Stimulated activated CD4-positive, alpha-beta T cell treated with anti-CD3 and anti-CD28 coated beads, Interleukin-15, amount 100 ng/mL, for 24 hours (primary cell): ENCODE results near the gene NPY4R2.
"Not testable (repeated sequence)": the region's sequence is repeated elsewhere in the genome, so short reads cannot be mapped to it uniquely, and the experiment has no call there.

Experiments
- DNase-seq: peaks from one replicate; pipeline ENCODE4 v3.0.0-alpha.2; 2020

The NPY4R2 gene

GRCh38 chr10:47918475-47918874 is at the start of gene NPY4R2:
TSS of gene NPY4R2 (plus strand) at chr10:47918662. CDS start at chr10:47921988, 3,326 bp downstream.
- DNase-seq = not testable (repeated sequence)

GRCh38 chr10:47870887-47871286 is 47.6 kb upstream of the NPY4R2 start:
- DNase-seq = not testable (repeated sequence)

GRCh38 chr10:47871485-47872180 is 46.8 kb upstream of the NPY4R2 start:
- DNase-seq = not testable (repeated sequence)

- DNase-seq = not testable (repeated sequence)
These were observed 46.2 kb upstream of the NPY4R2 start for GRCh38 chr10:47872236-47872635.

GRCh38 chr10:47884239-47884638 is 34.2 kb upstream of the NPY4R2 start:
- DNase-seq = not testable (repeated sequence)

GRCh38 chr10:47884934-47885333 is 33.5 kb upstream of the NPY4R2 start:
- not testable (repeated sequence) for DNase-seq

GRCh38 chr10:47886356-47886755 is 32.1 kb upstream of the NPY4R2 start:
- not testable (repeated sequence) for DNase-seq

GRCh38 chr10:47886827-47887226 is 31.6 kb upstream of the NPY4R2 start:
- DNase-seq = not testable (repeated sequence)

GRCh38 chr10:47890737-47891136 is 27.7 kb upstream of the NPY4R2 start:
- DNase-seq = not testable (repeated sequence)

- DNase-seq = not testable (repeated sequence)
These were observed 25.8 kb upstream of the NPY4R2 start for GRCh38 chr10:47892494-47893261.

- DNase-seq = not testable (repeated sequence)
These were observed 23.9 kb upstream of the NPY4R2 start for GRCh38 chr10:47894571-47894970.

- DNase-seq = not testable (repeated sequence)
These were observed 20.6 kb upstream of the NPY4R2 start for GRCh38 chr10:47897813-47898212.

GRCh38 chr10:47909333-47909732 is 9.1 kb upstream of the NPY4R2 start:
- not testable (repeated sequence) for DNase-seq

GRCh38 chr10:47910486-47910885 is 8.0 kb upstream of the NPY4R2 start:
- DNase-seq = not testable (repeated sequence)

GRCh38 chr10:47914052-47914451 is 4.4 kb upstream of the NPY4R2 start:
- DNase-seq = not testable (repeated sequence)

GRCh38 chr10:47915849-47916548 is 2.5 kb upstream of the NPY4R2 start:
- DNase-seq = not testable (repeated sequence)

GRCh38 chr10:47920610-47921009 is 2.1 kb downstream of the NPY4R2 start:
- DNase-seq = not testable (repeated sequence)

GRCh38 chr10:47922503-47922902 is 4.0 kb downstream of the NPY4R2 start:
- not testable (repeated sequence) for DNase-seq

GRCh38 chr10:47924628-47925027 is 6.2 kb downstream of the NPY4R2 start:
- DNase-seq = not testable (repeated sequence)

GRCh38 chr10:47927147-47927916 is 8.9 kb downstream of the NPY4R2 start:
- not testable (repeated sequence) for DNase-seq

- not testable (repeated sequence) for DNase-seq
These were observed 9.8 kb downstream of the NPY4R2 start for GRCh38 chr10:47928225-47928624.

GRCh38 chr10:47932824-47933223 is 14.4 kb downstream of the NPY4R2 start:
- DNase-seq = not testable (repeated sequence)
